IMR-90 (cell line): ENCODE measurements around the gene RBM44. TPM values are rescaled to one million over a fixed set of nuclear protein-coding genes. Genes with fewer than 3 reads are reported as not detected.

Experiments
- ATAC-seq: fragments of 200-7000 bp; cut with Tn5 transposase; 2 replicates; pipeline ENCODE4 v1.9.1; 2020; ENCODE audit warnings: low read depth, mild to moderate bottlenecking, moderate library complexity
- BruUV-seq: library from RNA; stranded (reverse); fragments of 400-500 nt; replicated peaks from 2 replicates; lab custom pipeline; 2021; lab: Mats Ljungman, UMichigan
- CTCF ChIA-PET: fragments of 300-600 bp; formaldehyde crosslinking; extraction: SDS; loops from one replicate; lab custom pipeline; 2021; ENCODE audit warnings: antibody characterized with exemption; lab: Yijun Ruan, JAX
- POLR2A ChIA-PET: fragments of 300-600 bp; sonication (Branson Sonifier 250); formaldehyde crosslinking; loops from one replicate; lab custom pipeline; 2022; ENCODE audit warnings: antibody characterized with exemption; ENCODE audit not compliant: unreplicated experiment; lab: Charles Lee
- DNase-seq: peaks from one replicate; pipeline ENCODE4 v3.0.0; 2013
- H2AFZ ChIP-seq: replicated peaks from 2 replicates; pipeline ENCODE3; 2013; ENCODE audit warnings: low read length, mild to moderate bottlenecking; ENCODE audit not compliant: poor library complexity
- H2AK5ac ChIP-seq: 2 replicates; pipeline ENCODE4 v1.6.1; 2013; ENCODE audit warnings: low read depth, low read length, inconsistent platforms
- H2AK9ac ChIP-seq: replicated peaks from 2 replicates; pipeline ENCODE3; 2013; ENCODE audit warnings: mild to moderate bottlenecking, low read depth, low read length, moderate library complexity; ENCODE audit not compliant: poor library complexity
- H2BK120ac ChIP-seq: 2 replicates; pipeline ENCODE4 v1.6.1; 2013; ENCODE audit warnings: low read depth, low read length, inconsistent platforms
- H2BK15ac ChIP-seq: 3 replicates; pipeline ENCODE4 v1.6.1; 2013; ENCODE audit warnings: low read depth, low read length, inconsistent platforms
- H2BK20ac ChIP-seq: 2 replicates; pipeline ENCODE4 v1.6.1; 2013; ENCODE audit warnings: low read depth, mild to moderate bottlenecking, inconsistent platforms, low read length, moderate library complexity
- H2BK5ac ChIP-seq: 2 replicates; pipeline ENCODE4 v1.6.1; 2013; ENCODE audit warnings: mild to moderate bottlenecking, low read depth, low read length, inconsistent platforms; ENCODE audit not compliant: poor library complexity, severe bottlenecking
- H3K14ac ChIP-seq: replicated peaks from 2 replicates; pipeline ENCODE4 v1.6.1; 2013; ENCODE audit warnings: low read depth, low read length, inconsistent platforms
- H3K18ac ChIP-seq: 2 replicates; pipeline ENCODE4 v1.6.1; 2013; ENCODE audit warnings: low read depth, low read length, control low read depth
- H3K23ac ChIP-seq: 2 replicates; pipeline ENCODE4 v1.6.1; 2013; ENCODE audit warnings: low read depth, low read length, inconsistent platforms
- H3K27ac ChIP-seq: 2 replicates; pipeline ENCODE4 v1.5.1; 2013; ENCODE audit warnings: mild to moderate bottlenecking, control low read depth, low read length; ENCODE audit not compliant: insufficient read depth
- H3K27me3 ChIP-seq: 2 replicates; pipeline ENCODE4 v1.6.1; 2013; ENCODE audit warnings: low read length; ENCODE audit not compliant: control insufficient read depth, insufficient read depth
- H3K36me3 ChIP-seq: 2 replicates; pipeline ENCODE4 v1.6.1; 2013; ENCODE audit warnings: low read length, mixed read lengths; ENCODE audit not compliant: control insufficient read depth, insufficient read depth
- H3K4ac ChIP-seq: 2 replicates; pipeline ENCODE4 v1.6.1; 2013; ENCODE audit warnings: low read depth, low read length, inconsistent platforms
- H3K4me1 ChIP-seq: 2 replicates; pipeline ENCODE4 v1.6.1; 2013; ENCODE audit warnings: low read length, mixed read lengths; ENCODE audit not compliant: control insufficient read depth, insufficient read depth
- H3K4me2 ChIP-seq: 2 replicates; pipeline ENCODE4 v1.6.1; 2013; ENCODE audit warnings: low read depth, mild to moderate bottlenecking, control low read depth, low read length, moderate library complexity
- H3K4me3 ChIP-seq: 2 replicates; pipeline ENCODE4 v1.5.1; 2013; ENCODE audit warnings: low read depth, mild to moderate bottlenecking, control low read depth, low read length, moderate library complexity; ENCODE audit not compliant: insufficient read depth
- H3K56ac ChIP-seq: 2 replicates; pipeline ENCODE4 v1.6.1; 2013; ENCODE audit warnings: low read length, inconsistent platforms; ENCODE audit not compliant: insufficient read depth; ENCODE audit errors: extremely low read depth
- H3K79me1 ChIP-seq, 2 experiments: 2 replicates each; pipeline ENCODE4 v1.6.1; 2013; ENCODE audit warnings: low read length in 2 of 2, inconsistent platforms in 1 of 2, low read depth in 1 of 2
- H3K9ac ChIP-seq: 2 replicates; pipeline ENCODE4 v1.6.1; 2013; ENCODE audit warnings: low read depth, low read length, control low read depth
- H3K9me1 ChIP-seq: 2 replicates; pipeline ENCODE4 v1.6.1; 2013; ENCODE audit warnings: low read length, inconsistent platforms; ENCODE audit not compliant: insufficient read depth
- H3K9me3 ChIP-seq: 2 replicates; pipeline ENCODE4 v1.6.1; 2013; ENCODE audit warnings: low read length; ENCODE audit not compliant: control insufficient read depth, insufficient read depth
- H4K20me1 ChIP-seq: 2 replicates; pipeline ENCODE4 v1.6.1; 2013; ENCODE audit warnings: low read length, inconsistent platforms; ENCODE audit not compliant: insufficient read depth
- H4K5ac ChIP-seq: 2 replicates; pipeline ENCODE4 v1.6.1; 2013; ENCODE audit warnings: mild to moderate bottlenecking, low read depth, low read length, control low read depth
- H4K8ac ChIP-seq, 2 experiments: 2 replicates each; pipeline ENCODE4 v1.6.1; 2013; ENCODE audit warnings: low read depth in 2 of 2, low read length in 2 of 2, control low read depth in 1 of 2, inconsistent platforms in 1 of 2
- H4K91ac ChIP-seq: 2 replicates; pipeline ENCODE4 v1.6.1; 2013; ENCODE audit warnings: low read depth, low read length, inconsistent platforms; ENCODE audit not compliant: insufficient read depth
- BHLHE40 ChIP-seq: fragments of 150-350 bp; IDR thresholded peaks from 2 replicates; pipeline ENCODE4 v1.6.1; 2016; ENCODE audit warnings: mild to moderate bottlenecking, low read depth, low read length
- MAFK ChIP-seq: IDR thresholded peaks from 2 replicates; pipeline ENCODE4 v1.6.1; 2012; ENCODE audit warnings: low read depth, low read length, improper control_type of control experiment
- WGBS, 2 experiments: methylation state at CpG; one replicate each; pipeline versions ENCODE4 v1.1.5 to v1.1.7; 2013; ENCODE audit warnings: missing lambda C conversion rate in 2 of 2; ENCODE audit not compliant: insufficient read length in 1 of 2; ENCODE audit errors: extremely low coverage in 2 of 2; 5-methylcytosine and 5-hydroxymethylcytosine counted together
- dilution Hi-C: fragments of 300-500 bp; cut with HindIII; formaldehyde crosslinking; loops from one replicate; pipeline ENCODE4 v1.14.3; 2018; ENCODE audit warnings: low sequenced_read_pairs; ENCODE audit not compliant: unreplicated experiment
- in situ Hi-C: fragments of 300-500 bp; cut with MboI; formaldehyde crosslinking; loops from 3 replicates; pipeline ENCODE4 v1.14.3; 2019; ENCODE audit warnings: low sequenced_read_pairs, inconsistent platforms, mixed read lengths
- intact Hi-C: fragments of 100-400 bp; cut with micrococcal nuclease; formaldehyde crosslinking; loops from 2 replicates; pipeline ENCODE4 v1.10.0; 2022
- polyA plus RNA-seq, 3 experiments: library from polyadenylated mRNA; depleted of rRNA; stranded (reverse); fragments of >200 nt; gene quantifications; 2 replicates each; pipeline ENCODE4 v1.2.3, GENCODE V29; 2012; ENCODE audit warnings: low replicate concordance in 1 of 3
- total RNA-seq: library from RNA; depleted of rRNA; stranded (reverse); fragments of >200 nt; gene quantifications from 2 replicates; pipeline ENCODE4 v1.2.3, GENCODE V29; 2012

RBM44 gene
- total and polyA plus RNA-seq, 2 of the 4 experiments (the other 2 are of a cell fraction): 0.14 to 0.18 TPM

DNA sequence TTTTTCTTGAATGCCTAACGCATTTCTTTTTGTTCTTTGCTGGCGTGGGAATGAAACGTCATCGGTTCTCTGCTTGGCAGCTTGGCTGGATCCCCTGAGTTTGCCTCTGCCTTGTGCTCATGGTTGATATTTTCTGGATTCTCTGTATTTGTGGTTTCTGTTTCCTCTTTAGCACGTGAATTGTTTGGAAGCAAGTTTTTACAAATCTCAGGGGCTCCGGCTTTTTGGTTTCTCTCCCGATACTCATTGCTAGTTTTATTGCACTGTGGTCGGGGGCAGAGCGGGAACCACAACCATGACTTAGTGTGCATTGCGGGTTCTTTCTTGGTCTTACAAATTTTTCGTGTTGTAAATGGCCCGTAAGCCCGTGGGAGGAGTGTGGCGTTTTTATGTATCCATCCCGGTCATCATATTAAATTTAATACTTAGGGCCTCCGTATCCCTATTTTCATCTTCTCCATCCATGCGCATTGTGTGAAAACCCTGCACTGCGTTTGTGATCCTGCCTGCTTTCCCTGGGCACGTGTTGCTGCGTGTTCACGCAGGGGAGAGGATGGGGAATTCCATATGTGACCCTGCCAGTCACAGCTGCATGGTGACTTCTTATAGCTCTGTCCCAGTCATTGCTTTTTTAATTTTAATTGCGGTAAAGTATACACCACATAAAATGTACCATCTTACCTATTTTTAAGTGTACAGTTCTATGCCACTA, 70.2 kb downstream of the RBM44 start:
- Histone ChIP-seq H4K5ac (no peak overlapping the region; the same call in 1 of the 2 replicates), H4K8ac (no peak overlapping the region; a peak in 1 of 4 replicates), H3K4ac (no peak overlapping the region), H3K18ac (no peak overlapping the region), H2AK5ac (peak overlapping the region; percentile 14; the same call in 1 of the 2 replicates), H3K79me1 (peaks cover 0 to 28% of the 10 kb centered on the region in 2 experiments; a peak in 2 of 4 replicates), H3K9me3 (no peaks in the 10 kb centered on the region), H3K4me1 (peaks cover 33% of the 10 kb centered on the region), H3K27ac (no peak overlapping the region), H3K36me3 (no peaks in the 10 kb centered on the region), H2BK20ac (no peak overlapping the region), H3K27me3 (no peaks in the 10 kb centered on the region), H3K4me3 (no peak overlapping the region), H3K14ac (no peak overlapping the region), H2BK5ac (no peak overlapping the region), H3K9me1 (peaks cover 23% of the 10 kb centered on the region), H3K4me2 (no peak overlapping the region), H2BK15ac (no peak overlapping the region; the same call in 2 of the 3 replicates), H2AK9ac (no peak overlapping the region), H2AFZ (no peak overlapping the region), H4K20me1 (no peaks in the 10 kb centered on the region), H2BK120ac (no peak overlapping the region), H3K23ac (no peak overlapping the region), H3K56ac (no peak overlapping the region), H3K9ac (no peak overlapping the region), H4K91ac (no peak overlapping the region)
- WGBS, 2 experiments: no CpG with 5 or more reads among the region's 22 CpGs
- ChIA-PET POLR2A (no interaction called here), CTCF (no interaction called here)
- dilution Hi-C loops: no loop called here
- in situ Hi-C loops: no loop called here
- intact Hi-C loops: no loop called here
- DNase-seq (peak; percentile 63), ATAC-seq (no peak)
- TF ChIP-seq BHLHE40 (peak; percentile 55; the same call in 1 of the 2 replicates), MAFK (no peak)
- BruUV-seq: no TSS peak
